ENCODE measurements around the gene TMEM212.

- TF ChIP-seq CTCF (IDR thresholded peaks at IDR 0.05) (no peak), POLR2AphosphoS5 (IDR thresholded peaks at IDR 0.05) (no peak), POLR2A (IDR thresholded peaks at IDR 0.05; ENCODE audit: low read depth) (no peak), EP300 (IDR thresholded peaks at IDR 0.05) (no peak)
Observed at GRCh38 chr3:171842864-171843518, at the start of gene TMEM212.
